SK-MEL-5 (cell line): ENCODE results near the gene DMGDH. TPM values are rescaled to one million over a fixed set of nuclear protein-coding genes. Genes with fewer than 3 reads are reported as not detected.

Experiments used
- DNase-seq: peaks from one replicate; pipeline ENCODE4 v3.0.0-alpha.2; 2016; ENCODE audit warnings: low read depth, low spot score
- in situ Hi-C: cut with HindIII; loops from 2 replicates; pipeline ENCODE4 v1.10.0; 2016; ENCODE audit warnings: low sequenced_read_pairs, high pct_unique_total_duplicates, low pct_unique_long_range_greater_than_20kb
- total RNA-seq: library from RNA; depleted of rRNA; stranded (reverse); fragments of >200 nt; shearing (Covaris generic); gene quantifications from 2 replicates; pipeline ENCODE4 v1.2.3, GENCODE V29; 2014

DMGDH gene
- total RNA-seq, 1 experiment from 2014 or later, result not detected

GRCh38 chr5:79076819-79077218 lies 7.3 kb upstream of the DMGDH start:
- in situ Hi-C loops, result no loop called here
- DNase-seq, result peak; percentile 12

DNA sequence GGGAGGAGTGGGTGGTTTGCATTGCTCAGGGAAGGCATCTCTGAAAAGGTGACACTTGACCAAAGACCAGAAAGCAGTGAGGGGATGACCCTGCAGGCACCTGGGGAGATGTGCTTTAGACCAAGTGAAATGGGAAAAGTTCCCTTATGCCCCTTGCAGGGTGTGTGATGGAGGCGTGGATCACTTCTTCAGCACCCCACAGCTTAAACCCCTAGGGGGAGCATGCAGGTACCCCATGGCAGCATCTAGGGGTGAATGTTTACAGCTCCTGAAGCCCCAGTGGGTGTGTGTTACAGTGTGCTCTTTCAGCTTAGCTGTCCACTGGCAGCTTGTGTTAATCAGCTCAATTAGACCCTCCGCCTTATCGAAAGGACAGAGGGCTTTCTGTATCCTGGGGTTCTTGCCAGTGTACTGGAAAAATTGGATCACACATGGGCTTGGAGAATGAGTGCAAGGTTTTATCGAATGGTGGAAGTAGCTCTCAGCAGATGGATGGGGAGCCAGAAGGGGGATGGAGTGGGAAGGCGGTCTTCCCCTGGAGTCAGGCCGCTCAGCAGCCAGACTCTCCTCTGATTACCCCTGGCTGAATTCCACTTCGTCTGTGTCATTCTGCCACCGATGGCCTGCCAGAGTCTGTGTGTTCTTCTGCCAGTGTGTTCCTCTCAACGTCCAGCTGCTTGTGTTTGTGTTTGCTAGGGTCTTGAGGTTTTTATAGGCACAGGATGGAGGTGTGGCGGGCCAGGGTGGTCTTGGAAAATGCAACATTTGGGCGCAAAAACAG lies 6.4 kb upstream of the DMGDH start:
- in situ Hi-C loops, result no loop called here
- DNase-seq, result no peak

GRCh38 chr5:79074641-79075040 lies 5.2 kb upstream of the DMGDH start:
- peak; percentile 25 for DNase-seq
- in situ Hi-C loops, result no loop called here

- in situ Hi-C loops, result no loop called here
- no peak for DNase-seq
Observed at GRCh38 chr5:79070350-79070667, 835 bp upstream of the DMGDH start.

- DNase-seq, result no peak
Observed at GRCh38 chr5:79062436-79062835, 7.0 kb downstream of the DMGDH start.

DNA sequence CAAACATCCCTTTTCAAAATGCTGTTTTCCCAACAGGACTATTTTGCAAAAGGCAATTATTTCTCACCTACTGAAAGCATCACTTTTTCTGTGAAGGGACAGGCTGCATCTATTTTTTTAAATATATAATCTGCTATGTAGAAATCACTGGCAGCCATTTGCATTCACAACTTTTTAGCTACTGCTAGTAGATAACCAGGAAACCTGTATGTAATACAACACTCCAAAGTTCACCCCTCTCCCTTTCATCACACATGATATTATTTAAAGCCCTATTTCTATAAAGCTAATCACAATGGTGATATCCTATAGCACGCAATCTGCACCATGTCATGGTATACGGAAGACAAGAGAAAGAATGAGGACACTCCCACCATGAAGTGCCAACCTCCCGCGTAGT lies 9.8 kb downstream of the DMGDH start:
- in situ Hi-C loops, result no loop called here
- no peak for DNase-seq

More at GRCh38 chr5:79062436-79062835, 7.0 kb downstream of the DMGDH start:
- in situ Hi-C loops, result no loop called here

DNA sequence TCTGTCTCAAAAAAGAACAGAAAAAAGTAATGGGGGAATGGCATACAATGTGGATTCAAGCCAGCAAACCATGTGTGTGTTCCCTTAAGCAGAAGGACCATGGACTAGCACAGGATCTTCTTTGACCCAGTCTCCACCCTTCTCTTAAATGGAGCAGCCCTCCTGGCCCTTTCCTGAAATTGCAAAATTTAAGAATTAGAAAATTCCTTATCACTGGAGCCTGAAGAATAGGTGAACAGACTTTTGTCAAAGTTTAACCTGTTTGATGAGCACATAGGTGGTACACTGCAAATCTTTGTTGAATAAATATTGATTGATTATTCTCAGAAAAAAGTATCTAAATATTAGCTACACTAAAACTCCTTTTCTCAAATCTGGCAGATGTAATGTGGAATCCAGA lies 12.6 kb downstream of the DMGDH start:
- in situ Hi-C loops, result no loop called here
- no peak for DNase-seq

- no peak for DNase-seq
- in situ Hi-C loops, result no loop called here
Observed at GRCh38 chr5:79055017-79055416, 14.5 kb downstream of the DMGDH start.

- DNase-seq, result no peak
- in situ Hi-C loops, result no loop called here
Observed at GRCh38 chr5:79053321-79053720, 16.2 kb downstream of the DMGDH start.

GRCh38 chr5:79050498-79050897 lies 19.0 kb downstream of the DMGDH start:
- in situ Hi-C loops, result no loop called here
- DNase-seq, result no peak

DNA sequence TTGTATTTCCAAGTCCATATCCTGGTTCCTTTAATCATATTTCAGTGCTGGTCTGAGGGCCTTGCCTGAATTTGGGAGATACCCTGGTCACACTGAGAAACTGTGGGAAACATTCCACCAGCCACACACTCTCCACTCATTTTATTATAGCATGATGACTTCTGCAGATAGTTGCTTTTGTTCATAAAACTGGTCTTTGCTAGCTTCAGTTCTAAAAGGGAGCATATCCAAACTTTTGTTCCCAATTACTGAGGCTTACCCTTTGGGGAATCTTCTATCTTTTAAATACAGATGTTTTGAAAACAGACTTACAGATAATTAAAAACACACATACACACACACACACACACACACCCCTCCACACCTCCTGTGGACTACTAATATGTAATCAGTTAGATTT lies 21.0 kb downstream of the DMGDH start:
- no peak for DNase-seq
- in situ Hi-C loops, result no loop called here

DNA sequence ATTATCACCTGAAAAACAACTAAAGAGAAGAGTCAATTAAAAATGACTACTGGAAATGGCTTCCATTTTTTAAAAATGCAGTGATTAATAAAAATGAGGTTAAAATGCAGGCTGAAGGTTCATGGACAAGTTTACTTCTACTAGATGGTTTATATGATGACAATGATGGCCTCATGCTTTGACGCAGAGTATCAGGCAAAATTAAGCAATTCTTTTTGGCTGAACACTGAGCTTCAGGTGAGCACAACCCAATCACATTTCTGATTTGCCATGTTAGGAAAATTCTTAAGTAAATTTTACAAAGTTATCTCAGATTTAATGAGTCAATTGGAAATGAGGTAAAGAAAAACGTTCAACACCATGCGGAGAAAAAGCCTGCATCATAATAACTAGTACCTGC lies 22.3 kb downstream of the DMGDH start:
- in situ Hi-C loops, result no loop called here
- no peak for DNase-seq

DNA sequence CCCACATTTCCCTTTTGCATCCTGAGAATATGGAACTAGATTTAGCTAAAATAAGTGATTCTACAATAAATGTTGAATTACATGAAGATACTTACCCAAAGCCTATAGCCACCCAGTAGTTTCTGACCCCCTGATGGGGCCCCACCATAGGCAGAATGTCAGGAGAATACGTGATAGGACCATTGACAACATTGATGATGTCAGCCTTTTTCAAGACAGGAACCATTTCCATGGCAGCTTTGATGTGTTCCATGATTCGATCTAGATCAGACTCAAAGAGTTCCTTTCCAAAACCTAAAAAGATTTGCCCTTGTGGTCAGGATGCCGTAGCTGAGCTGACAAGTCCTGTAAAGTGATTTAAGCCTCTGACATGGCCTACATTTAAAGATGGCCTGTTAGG lies 27.3 kb downstream of the DMGDH start:
- in situ Hi-C loops, result no loop called here
- no peak for DNase-seq

- no peak for DNase-seq
- in situ Hi-C loops, result no loop called here
Observed at GRCh38 chr5:79036769-79037168, 32.7 kb downstream of the DMGDH start.

DNA sequence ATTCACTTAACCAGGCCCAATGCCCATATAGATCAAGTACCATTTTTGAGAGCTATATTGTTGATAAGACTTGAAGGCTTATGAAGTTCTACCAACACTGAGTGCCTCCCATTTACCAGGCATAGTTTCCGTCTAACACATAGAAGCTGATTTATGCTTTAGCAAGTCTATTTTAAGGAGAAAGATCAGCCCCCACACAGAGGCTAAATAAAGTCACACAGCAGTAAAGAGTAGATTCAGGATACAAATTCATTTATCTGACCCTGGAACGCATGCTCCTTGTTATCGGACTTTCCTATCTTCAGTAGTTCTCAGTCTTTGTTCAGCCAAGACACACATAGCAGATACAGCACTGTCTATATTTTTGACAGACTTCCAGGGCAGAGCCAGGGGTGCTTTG lies 34.2 kb downstream of the DMGDH start:
- DNase-seq, result no peak
- in situ Hi-C loops, result no loop called here

GRCh38 chr5:79032782-79033181 lies 36.7 kb downstream of the DMGDH start:
- in situ Hi-C loops, result no loop called here
- no peak for DNase-seq

GRCh38 chr5:79032031-79032695 lies 37.3 kb downstream of the DMGDH start:
- no peak for DNase-seq
- in situ Hi-C loops, result no loop called here

GRCh38 chr5:79031485-79031867 lies 38.0 kb downstream of the DMGDH start:
- no peak for DNase-seq
- in situ Hi-C loops, result no loop called here

- no peak for DNase-seq
- in situ Hi-C loops, result no loop called here
Observed at GRCh38 chr5:79030663-79031484, 38.6 kb downstream of the DMGDH start.
